HG02973 (cell line): ENCODE results near the gene RASGRP4.
"Not testable (repeated sequence)": the region's sequence is repeated elsewhere in the genome, so short reads cannot be mapped to it uniquely, and the experiment has no call there.

Experiments
- ATAC-seq: cut with Tn5 transposase; IDR thresholded peaks from one replicate; pipeline ENCODE4 v1.9.1; 2021; ENCODE audit warnings: moderate library complexity; ENCODE audit not compliant: unreplicated experiment

RASGRP4 gene

GRCh38 chr19:38425810-38426466 lies at the start of gene RASGRP4:
TSS of gene RASGRP4 (minus strand) at chr19:38426219. CDS start at chr19:38426091, 128 bp downstream.
- ATAC-seq = no peak

GRCh38 chr19:38475176-38475575 lies 49.2 kb upstream of the RASGRP4 start:
- ATAC-seq = no peak

GRCh38 chr19:38473201-38473600 lies 47.2 kb upstream of the RASGRP4 start:
- no peak for ATAC-seq

GRCh38 chr19:38472725-38473124 lies 46.7 kb upstream of the RASGRP4 start:
- ATAC-seq = not testable (repeated sequence)

GRCh38 chr19:38470788-38471480 lies 44.9 kb upstream of the RASGRP4 start:
- no peak for ATAC-seq

- no peak for ATAC-seq
These were observed 43.1 kb upstream of the RASGRP4 start for GRCh38 chr19:38469151-38469550.

- no peak for ATAC-seq
These were observed 41.8 kb upstream of the RASGRP4 start for GRCh38 chr19:38467541-38468525.

GRCh38 chr19:38466050-38466449 lies 40.0 kb upstream of the RASGRP4 start:
- no peak for ATAC-seq

- no peak for ATAC-seq
These were observed 38.5 kb upstream of the RASGRP4 start for GRCh38 chr19:38464421-38465082.

- no peak for ATAC-seq
These were observed 37.3 kb upstream of the RASGRP4 start for GRCh38 chr19:38463365-38463764.

GRCh38 chr19:38458991-38459390 lies 33.0 kb upstream of the RASGRP4 start:
- ATAC-seq = no peak

- ATAC-seq = no peak
These were observed 31.8 kb upstream of the RASGRP4 start for GRCh38 chr19:38457690-38458405.

- ATAC-seq = no peak
These were observed 31.2 kb upstream of the RASGRP4 start for GRCh38 chr19:38457202-38457601.

GRCh38 chr19:38455031-38455430 lies 29.0 kb upstream of the RASGRP4 start:
- no peak for ATAC-seq

- ATAC-seq = no peak
These were observed 27.6 kb upstream of the RASGRP4 start for GRCh38 chr19:38453596-38453995.

GRCh38 chr19:38452430-38453366 lies 26.7 kb upstream of the RASGRP4 start:
- no peak for ATAC-seq

GRCh38 chr19:38451629-38452028 lies 25.6 kb upstream of the RASGRP4 start:
- ATAC-seq = no peak

- no peak for ATAC-seq
These were observed 25.0 kb upstream of the RASGRP4 start for GRCh38 chr19:38451036-38451435.

GRCh38 chr19:38449518-38449917 lies 23.5 kb upstream of the RASGRP4 start:
- ATAC-seq = no peak
